T-helper 2 cell (primary cell): ENCODE results near the gene DUSP22.
"Not testable (repeated sequence)": the region's sequence is repeated elsewhere in the genome, so short reads cannot be mapped to it uniquely, and the experiment has no call there.

Source experiments
- DNase-seq, 5 experiments: peaks; one replicate each; pipeline versions ENCODE4 v3.0.0 to v3.0.0-alpha.2; 2012 to 2022

The DUSP22 gene

DNA sequence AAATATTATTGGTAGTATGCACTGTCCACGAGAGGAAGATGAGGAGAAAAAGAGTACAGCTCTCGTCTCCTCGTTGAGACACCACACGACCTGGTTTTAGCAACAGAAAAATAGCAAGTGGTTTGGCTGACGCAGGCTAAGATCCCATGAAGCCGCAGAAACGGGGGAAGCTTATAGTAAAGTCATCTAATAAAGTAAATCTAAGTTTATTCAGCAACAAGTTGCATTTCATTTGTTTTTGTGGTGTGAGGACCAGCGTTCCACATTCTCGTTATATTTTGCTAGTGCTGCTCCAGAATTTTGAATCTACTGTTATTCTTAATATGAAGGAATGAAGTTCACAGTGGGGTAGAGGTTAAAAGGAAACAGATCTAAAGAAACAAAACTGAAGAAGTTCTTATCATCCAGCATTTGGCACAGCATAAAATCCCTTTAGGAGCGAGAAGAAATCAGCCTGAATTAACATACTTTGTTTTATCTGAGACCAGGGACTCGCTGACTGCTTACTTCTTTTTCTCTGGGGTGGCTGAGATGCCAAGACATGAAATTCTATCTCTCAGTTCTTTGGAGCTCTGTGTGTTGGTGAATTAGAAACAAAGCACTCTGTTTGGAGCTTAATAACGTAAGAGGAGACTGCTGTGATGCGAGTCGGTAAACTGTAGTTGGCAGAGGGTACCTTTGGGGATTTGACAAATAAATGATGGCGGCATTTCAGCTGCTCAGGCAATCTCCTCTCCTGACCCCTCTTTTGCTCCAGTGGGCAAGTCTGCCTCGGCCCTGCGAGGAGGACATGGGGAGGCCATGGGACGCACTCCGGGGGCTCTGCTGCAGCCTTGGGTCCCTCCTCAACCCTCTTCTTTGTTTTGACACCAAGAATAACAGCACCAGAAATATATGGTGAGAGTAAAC is 74.4 kb downstream of the DUSP22 start:
- DNase-seq: no peak

DNA sequence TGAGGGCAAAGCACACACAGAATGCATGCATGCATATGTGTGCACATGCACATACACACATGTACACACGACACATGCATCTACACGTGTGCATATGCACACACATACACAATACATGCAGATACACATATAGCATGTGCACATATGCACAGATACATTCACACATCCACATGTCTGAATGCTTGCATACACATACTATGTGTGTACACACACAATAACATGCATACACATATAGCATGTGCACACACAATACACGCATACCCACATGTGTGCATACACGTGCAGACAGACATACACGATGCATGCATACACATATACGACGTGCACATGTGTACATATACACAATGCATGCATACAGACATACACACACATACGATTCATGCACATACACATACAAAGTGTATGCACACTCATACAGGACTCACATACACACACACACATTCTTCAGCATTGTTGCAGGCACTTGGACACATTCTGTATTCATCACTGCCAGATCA is 75.1 kb downstream of the DUSP22 start:
- no peak for DNase-seq

DNA sequence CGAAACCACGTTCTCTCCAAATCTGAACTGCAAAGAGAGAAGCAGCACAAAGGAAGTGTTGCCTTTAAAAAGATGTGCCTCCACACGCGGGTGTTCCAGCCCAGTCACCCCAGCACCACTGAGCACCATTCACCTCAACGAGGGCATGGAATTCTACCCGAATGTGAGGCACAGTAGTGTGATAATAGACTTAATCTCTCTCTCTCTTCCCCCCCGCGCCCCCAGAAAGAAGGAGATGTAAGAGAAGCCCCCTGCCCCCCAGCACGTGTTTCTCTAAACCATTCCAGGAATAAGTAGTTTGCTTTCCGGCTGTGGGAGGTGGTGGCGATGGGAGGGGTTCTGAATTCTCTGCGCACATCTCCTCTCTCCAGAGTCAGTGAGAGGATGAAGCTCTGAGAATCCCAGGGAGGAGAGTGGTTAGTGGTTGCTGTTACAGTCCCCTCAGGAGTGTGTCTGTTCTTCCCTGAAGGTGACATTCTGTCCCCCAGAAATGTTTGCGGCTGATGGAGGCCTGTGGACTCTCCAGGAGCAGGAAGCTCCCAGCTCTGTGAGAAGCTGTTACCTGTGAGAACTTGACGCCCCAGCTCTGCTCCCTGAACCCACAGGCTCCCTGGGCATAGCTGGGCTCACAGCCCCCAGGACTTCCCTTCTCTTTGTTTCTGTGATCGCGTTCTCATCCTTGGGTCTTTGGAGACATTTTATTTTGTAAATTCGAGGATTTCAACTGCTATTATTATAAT is 75.8 kb downstream of the DUSP22 start:
- no peak for DNase-seq

DNA sequence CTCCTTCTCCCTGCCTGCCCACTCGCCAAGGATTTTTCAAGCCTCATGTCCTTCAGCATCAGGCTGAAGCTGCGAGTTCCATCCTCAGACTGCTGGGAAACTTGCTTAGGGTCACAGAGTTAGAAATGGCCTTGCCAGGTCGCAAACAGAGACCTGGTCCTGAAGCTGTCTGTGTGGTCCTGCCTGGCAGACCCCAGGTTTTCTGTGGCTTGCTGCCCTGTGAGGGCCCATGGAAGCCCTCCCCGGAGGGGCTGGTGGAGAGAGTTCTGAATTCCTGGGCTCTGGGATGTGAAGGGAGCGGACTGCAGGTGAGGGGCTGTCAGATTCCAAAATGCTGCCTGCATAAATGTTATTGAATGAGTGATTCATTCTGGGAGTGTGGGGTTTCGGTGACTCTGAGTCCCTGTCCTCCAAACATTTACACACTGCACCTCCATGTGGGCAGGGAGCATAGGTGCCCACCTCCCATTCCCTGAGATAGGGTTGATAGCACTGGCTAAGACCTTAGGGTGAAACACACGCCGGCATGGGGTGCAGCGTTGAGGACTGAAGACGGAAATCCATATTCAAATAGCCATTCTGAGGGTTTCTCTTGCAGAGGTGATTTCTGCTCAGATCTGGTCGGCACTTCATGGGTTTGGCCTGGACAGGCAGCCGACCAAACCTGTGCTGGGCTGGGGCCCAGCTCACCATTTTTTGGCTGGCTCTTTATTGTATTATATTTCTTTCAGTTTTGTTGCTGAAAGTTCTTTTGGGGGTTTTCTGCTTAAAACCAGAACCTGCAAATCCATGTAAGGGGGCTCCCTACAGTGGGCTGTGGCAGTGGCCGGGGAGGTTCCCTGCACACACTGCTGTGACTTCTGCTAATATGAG is 77.5 kb downstream of the DUSP22 start:
- DNase-seq: no peak

DNA sequence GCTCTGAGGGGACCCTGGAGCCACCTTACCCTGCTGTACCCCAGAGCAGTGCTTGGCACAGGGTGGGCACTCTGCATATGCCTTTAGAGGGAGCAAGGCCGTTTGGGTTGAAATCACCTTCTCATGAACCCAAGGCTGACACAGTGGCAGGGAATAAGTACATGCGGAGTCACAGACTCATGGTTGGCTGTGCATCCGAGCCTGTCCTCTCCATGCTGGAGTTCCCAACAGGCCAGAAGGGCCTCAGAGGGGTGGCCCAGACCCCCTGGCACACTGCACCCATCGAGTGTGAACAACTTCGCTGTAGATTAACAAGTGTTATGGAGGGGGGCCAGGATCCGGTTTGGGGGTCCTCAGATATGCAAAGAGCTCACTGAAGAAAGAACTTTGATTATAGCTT is 78.3 kb downstream of the DUSP22 start:
- no peak for DNase-seq

DNA sequence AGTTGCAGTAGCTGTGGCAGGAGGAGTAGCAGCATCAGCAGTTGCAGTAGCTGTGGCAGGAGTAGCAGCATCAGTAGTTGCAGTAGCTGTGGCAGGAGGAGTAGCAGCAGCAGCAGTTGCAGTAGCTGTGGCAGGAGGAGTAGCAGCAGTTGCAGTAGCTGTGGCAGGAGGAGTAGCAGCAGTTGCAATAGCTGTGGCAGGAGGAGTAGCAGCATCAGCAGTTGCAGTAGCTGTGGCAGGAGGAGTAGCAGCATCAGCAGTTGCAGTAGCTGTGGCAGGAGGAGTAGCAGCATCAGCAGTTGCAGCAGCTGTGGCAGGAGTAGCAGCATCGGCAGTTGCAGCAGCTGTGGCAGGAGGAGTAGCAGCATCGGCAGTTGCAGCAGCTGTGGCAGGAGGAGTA is 79.6 kb downstream of the DUSP22 start:
- not testable (repeated sequence) for DNase-seq

DNA sequence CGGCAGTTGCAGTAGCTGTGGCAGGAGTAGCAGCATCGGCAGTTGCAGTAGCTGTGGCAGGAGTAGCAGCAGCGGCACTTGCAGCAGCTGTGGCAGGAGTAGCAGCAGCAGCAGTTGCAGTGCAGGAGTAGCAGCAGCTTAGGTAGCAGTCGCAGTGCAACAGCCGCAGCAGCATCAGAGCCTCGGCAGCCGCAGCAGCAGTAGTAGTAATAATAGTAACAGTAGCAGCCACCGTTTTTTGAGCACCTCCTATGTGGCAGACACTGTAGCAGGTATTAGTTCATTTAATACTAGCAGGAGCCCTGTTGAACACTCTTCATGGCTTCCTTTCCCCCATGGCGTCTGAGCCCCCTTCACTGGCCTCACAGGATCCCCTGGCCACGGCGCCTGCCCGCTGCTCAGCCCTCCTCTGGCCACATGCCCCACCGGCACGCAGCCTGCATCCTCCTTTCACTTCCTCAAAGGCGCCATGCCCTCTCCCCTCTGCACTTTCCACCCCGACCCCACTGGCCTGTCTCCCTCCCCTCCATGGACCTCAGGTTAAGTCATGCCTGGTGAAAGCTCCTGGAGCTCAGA is 80.1 kb downstream of the DUSP22 start:
- DNase-seq: no peak

DNA sequence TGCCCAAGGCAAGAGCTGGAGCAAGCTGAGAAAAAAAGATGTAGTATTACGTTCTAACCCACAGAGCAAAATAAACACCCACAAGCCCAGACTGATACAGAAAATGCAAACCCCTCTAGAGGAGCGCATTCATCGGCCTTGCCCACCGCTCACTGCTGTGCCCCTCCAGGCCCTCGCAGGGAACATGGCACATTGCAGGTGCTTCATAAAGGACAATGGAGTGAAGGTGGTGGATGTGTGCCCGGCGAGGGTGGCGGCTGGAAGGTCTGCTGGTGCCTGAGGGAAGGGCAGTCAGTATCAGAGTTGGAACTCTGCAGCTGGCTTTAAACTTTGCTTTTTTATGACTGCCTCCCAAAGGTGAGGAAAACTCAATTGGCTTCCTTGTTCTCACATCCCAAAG is 80.7 kb downstream of the DUSP22 start:
- DNase-seq: no peak

DNA sequence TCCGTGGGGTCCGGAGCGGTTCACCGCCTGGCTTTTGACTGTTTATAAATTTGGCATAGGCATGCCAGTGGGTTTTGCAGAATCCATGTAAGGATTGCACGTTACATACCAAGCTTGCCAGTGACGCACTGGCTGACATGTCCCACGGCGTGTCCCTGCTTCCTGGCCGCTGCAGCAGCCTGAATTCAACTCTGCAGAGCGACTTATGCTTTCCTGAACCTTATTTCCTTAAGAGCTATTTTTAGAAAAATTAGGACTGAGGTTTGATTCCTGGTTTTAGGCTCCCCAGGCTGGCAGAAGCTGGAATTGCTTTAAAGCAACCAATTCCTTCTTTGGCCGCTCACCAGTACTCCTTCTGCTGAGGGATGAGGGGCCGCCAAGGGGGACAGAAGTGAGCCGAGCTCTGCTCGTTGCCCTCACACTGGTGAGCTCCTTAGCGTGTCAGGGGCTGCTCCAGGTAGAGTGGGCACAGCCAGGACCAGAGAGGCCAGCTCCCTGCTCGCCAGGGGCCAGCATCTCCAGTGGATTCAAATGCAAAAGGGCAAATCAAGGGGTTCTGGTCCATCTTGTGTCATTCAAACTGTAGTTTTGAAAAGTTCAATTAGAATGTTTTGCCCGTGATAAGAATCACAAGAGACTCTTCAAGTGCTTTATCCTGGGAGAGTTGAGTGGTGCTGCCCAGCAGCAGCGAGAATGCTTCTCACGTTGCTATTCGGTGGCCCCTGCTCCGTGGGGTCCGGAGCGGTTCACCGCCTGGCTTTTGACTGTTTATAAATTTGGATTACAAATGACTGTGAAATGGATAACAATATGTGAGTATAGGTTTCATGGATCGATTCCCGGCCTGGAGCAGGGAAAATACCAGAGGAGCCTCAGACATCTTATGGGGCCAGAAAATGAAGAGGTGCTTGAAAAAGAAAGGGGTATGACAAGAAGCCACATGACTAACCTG is 81.8 kb downstream of the DUSP22 start:
- DNase-seq: no peak

DNA sequence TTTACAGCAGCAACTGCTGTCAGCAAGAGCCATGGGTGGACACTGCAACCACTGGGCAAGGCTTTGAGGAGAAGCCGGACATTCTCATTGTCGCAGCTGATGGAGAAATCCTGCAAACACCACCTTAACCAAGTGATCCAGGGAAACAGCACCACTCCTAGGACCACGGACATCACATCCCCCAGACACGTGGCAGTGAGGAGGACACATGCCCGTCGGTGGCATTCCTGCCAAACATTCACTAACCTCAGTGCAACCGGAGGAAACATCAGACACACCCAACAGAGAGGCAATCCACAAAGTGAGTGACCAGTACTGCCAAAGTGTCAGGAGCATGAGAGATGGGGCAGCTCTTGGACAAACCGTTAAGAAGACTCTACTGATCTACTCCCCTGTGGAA is 82.7 kb downstream of the DUSP22 start:
- no peak for DNase-seq

DNA sequence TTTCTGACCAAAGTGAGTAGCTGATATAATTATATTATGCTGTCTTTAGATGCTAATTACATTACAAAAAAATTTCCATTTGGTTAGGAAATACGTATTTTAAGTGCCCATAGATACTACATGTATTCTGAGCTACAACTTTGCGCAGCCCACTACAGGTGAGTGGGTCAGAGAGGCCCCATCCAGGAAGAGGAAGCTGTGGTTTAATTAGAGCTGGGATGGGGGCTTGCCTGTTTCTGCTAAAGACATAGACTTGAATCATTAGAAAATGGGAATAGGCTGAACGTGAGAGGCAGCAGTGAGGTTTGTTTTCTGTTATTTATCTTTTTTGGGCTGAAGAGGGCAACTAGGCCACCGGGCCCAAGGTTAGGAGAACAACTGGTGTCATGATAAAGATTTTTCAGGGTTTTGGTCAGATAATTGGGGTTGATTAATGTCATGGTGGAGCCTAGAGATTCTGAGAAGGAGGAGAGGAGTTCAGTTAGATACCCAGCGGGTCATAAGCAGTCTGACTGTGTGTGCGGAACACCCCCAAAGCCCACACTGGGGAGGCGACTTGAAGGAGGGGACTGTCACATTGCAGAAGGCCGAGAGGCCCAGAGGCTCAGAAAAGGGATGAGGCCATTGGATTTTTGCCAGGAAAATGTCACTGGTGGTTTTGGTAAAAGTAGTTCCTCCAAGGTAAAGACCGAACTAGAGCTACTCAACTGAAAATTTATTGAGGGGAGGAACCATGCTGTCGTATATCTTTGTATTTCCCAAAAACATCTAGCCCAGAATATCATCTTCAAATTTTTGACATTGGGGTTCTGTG is 84.7 kb downstream of the DUSP22 start:
- no peak for DNase-seq

DNA sequence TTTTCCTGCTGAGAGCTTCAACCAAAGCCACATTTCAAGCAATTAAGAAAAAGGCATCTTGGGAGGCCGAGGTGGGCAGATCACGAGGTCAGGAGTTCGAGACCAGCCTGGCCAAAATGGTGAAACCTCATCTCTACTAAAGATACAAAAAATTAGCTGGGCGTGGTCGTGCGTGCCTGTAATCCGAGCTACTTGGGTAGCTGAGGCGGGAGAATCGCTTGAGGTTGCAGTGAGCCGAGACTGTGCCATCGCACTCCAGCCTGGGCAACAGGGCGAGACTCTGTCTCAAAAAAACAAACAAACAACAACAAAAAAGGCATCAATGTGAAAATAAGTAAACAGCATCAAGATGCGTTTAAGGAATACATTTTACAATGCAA is 85.3 kb downstream of the DUSP22 start:
- DNase-seq: not testable (repeated sequence)

DNA sequence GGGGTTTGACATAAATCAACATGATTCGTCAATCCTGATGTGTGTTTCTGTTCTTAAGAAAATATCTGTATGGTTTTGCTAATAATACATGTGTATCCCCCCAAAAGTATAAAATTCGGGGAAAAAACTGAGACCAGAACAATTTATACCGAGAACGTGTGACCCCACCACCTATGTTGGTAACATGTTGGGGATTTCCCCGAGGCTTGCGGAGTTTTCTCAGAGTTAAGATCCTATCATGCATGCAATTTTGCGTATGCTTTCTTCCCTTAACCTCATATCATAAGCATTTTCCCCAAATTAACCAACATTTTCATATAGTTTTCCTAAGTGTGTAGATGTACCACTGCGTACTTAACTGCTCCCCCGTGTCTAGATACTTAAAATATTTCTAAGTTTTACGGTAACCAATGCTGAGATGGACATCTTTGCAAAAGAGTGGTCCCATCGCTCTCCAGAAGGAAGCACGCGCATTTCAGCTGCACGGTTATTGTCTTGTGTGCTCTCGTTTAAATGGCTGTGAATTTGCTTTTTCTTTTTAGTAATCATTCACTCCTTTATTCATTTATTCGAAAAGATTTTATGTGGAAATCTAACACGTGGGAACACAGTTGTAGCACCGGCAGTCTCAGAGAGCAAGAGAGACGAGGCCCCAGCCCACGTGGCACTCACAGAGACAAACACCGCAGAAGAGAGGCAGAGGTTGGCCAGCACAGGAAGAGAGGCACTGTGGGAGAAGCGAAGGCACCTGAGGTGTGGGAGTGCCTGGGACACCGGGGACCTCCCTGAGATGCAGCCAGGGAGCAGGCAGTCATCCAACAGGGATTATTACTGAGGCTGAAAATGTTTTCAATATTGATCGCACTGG is 86.0 kb downstream of the DUSP22 start:
- DNase-seq: no peak

DNA sequence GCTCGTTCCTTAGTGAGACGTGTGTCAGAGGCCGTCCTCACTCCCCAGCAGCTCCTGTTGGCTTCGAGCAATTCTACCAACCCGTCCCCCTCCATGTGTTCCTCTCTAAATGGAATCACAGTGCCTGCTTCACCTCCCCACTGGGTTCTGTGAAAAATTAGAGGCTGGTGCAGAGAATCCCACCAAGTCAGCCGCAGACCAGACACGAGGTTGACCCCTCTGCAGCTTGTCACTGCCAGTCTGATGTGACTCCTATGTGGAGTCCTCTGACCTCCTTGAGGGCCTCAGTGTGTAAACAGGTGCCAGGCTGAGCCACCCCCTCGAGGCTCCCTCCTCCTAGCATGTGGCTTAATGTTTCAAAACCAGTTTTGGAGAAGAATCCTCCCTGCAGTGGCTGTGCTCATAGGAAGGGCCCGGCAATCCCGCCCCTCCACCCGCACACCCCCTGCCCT is 86.7 kb downstream of the DUSP22 start:
- no peak for DNase-seq

DNA sequence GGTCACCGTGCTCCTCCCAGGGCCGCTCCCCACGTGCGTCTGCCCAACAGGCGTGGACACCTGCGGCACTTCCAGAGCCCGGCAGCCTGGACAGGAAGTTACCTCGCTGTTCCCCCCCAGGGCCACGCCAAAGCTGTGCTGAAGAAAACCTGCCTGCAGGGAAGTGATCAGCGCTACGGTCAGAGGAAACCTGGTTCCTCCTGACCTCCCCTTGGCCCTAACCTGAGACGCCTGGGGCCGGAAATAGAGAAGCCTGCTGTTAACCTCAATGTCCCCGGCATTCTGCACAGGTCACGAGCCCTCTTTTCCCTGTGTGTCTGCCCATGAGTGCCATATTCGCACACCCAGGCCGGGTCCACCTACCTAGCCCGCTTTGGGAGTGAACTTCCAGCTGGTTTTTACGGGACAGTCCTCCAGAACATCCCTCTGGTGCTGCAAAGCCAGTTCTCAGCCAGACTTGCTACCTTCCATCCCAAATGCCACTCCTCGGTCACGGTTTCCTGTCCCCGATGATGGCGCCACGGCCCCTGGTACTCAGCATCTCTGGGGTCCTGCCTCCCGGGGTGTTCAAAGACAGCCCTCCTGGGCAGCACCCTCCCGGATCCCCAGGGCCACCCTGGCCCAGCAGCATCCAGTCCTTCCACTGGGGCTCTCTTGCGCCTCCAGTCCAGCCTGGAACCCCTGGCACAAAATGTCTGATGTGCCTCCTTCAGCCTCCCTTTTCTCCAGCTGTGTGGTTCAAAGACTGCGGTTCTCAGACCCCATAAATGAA is 87.3 kb downstream of the DUSP22 start:
- no peak for DNase-seq

DNA sequence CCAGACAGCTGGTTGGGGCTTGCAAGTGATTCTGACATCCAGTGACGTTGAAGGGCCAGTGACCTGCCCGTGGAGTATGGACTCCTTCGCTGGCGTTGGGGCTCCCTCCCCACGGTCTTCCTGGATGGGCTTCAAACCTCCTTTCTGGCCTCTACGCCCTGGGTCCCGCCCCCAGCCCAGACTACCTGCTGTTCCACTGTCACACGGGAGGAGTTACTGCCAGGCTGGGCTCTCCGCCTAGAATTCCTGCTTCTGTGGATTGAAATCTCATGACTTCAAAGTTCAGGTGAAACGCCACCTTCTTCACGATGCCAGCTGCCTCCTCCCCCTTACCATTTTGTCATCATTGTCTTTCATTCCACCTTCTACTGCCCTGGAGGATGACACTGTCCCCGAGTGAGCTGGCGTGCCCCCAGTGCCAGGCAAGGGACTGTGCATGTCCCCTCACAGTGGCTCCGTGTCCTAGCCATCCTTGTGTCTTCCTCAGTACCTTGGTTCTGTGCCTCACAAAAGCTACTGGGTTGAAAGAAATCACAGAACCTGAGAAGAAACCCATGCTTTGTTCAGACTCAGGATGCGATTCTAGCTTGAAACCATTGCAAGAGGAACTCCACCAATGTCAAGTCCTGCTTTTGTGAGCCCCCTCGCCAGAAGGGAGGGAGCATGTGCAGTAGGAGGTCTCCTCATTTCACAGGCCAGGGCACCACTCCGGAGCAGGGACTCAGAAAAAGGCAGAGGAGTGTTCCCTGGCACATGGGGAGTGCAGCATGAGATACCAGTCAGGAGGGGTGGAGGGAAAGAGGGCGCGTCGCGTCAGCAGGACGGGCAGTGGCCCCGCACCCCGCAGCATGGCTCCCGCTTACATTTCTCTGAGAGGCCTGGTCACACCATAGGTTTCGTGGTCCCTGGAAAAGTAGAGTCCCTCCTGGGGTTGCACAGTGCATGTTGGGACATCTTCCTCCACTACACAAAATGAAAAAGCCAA is 88.2 kb downstream of the DUSP22 start:
- no peak for DNase-seq
